K562 (cell line): ENCODE results near the gene ABLIM2.

Experiments
- BCOR ChIP-seq: fragments of 450-650 bp; IDR thresholded peaks from 2 replicates; pipeline ENCODE4 v1.6.1; 2016
- CEBPB ChIP-seq: fragments of 450-650 bp; IDR thresholded peaks from 2 replicates; pipeline ENCODE4 v1.6.1; 2016; ENCODE audit warnings: missing genetic modification characterization, missing compliant biosample characterization
- CEBPZ ChIP-seq: fragments of 150-350 bp; IDR thresholded peaks from 2 replicates; pipeline ENCODE4 v1.6.1; 2014; ENCODE audit warnings: low read depth, mild to moderate bottlenecking, low read length, borderline replicate concordance
- CTCF ChIP-seq, 3 experiments: IDR thresholded peaks in 2 of 3; conservative IDR thresholded peaks in 1 of 3; 2 replicates each; pipeline ENCODE4 v1.5.1; 2011 to 2012; ENCODE audit warnings: low read length in 3 of 3, mild to moderate bottlenecking in 3 of 3, control low read depth in 2 of 3, improper control_type of control experiment in 1 of 3, inconsistent platforms in 1 of 3, low read depth in 1 of 3, mixed read lengths in 1 of 3, moderate library complexity in 1 of 3; ENCODE audit not compliant: insufficient read depth in 2 of 3
- HBP1 ChIP-seq: fragments of 450-650 bp; formaldehyde crosslinking; IDR thresholded peaks from 2 replicates; pipeline ENCODE4 v1.4.0; 2022; ENCODE audit warnings: missing genetic modification characterization
- HDAC1 ChIP-seq, 2 experiments: fragments of 450-650 bp; IDR thresholded peaks; 2 replicates each; pipeline ENCODE4 v1.6.1; 2016 to 2017; ENCODE audit warnings: inconsistent platforms in 1 of 2, mild to moderate bottlenecking in 1 of 2, moderate library complexity in 1 of 2
- NFRKB ChIP-seq: fragments of 450-650 bp; IDR thresholded peaks from 2 replicates; pipeline ENCODE4 v1.6.1; 2016; ENCODE audit warnings: low read depth
- RB1 ChIP-seq: fragments of 450-650 bp; IDR thresholded peaks from 2 replicates; pipeline ENCODE4 v1.6.1; 2017; ENCODE audit warnings: low read depth, mild to moderate bottlenecking
- SMARCB1 ChIP-seq: IDR thresholded peaks from 2 replicates; pipeline ENCODE4 v1.6.1; 2011; ENCODE audit warnings: improper control_type of control experiment, low read depth; ENCODE audit not compliant: insufficient read length
- TAF1 ChIP-seq: IDR thresholded peaks from 2 replicates; pipeline ENCODE4 v1.6.1; 2011; ENCODE audit warnings: mild to moderate bottlenecking, low read length, moderate library complexity; ENCODE audit not compliant: insufficient read depth, control insufficient read depth, severe bottlenecking; ENCODE audit errors: extremely low read depth
- TF ChIP-seq, protein P1 (sequence below): sonication (generic); formaldehyde crosslinking; IDR thresholded peaks from 2 replicates; pipeline ENCODE4 v1.9.0; 2022; ENCODE audit warnings: mild to moderate bottlenecking, missing genetic modification reagents

GRCh38 chr4:8182294-8182693 is 23.7 kb upstream of the ABLIM2 start:
- TF ChIP-seq, protein P1, sequence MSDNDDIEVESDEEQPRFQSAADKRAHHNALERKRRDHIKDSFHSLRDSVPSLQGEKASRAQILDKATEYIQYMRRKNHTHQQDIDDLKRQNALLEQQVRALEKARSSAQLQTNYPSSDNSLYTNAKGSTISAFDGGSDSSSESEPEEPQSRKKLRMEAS (CRISPR knock-in tag), result no peak
- TF ChIP-seq SMARCB1 (no peak), BCOR (no peak), HBP1 (CRISPR knock-in tag) (no peak), CEBPZ (no peak), HDAC1 (IDR thresholded peaks at IDR 0.05) (no peak), TAF1 (no peak), CTCF (IDR thresholded peaks at IDR 0.05 in 2 of 3, conservative IDR thresholded peaks at IDR 0.05 in 1 of 3; ENCODE audit: insufficient read depth in 2 of 3, low read depth in 1 of 3, low read length in 3 of 3) (no peak), CEBPB (tag) (no peak), RB1 (no peak), NFRKB (no peak)
